Fibroblast of lung (primary cell): ENCODE data around the gene SART3.

Experiments
- CTCF ChIP-seq, 2 donors: IDR thresholded peaks in 1 of 2; conservative IDR thresholded peaks in 1 of 2; 1 replicate in 1 of 2; 2 replicates in 1 of 2; pipeline ENCODE4 v1.5.1; 2011 to 2012; ENCODE audit warnings: low read length in 2 of 2, control low read depth in 1 of 2, inconsistent platforms in 1 of 2, low read depth in 1 of 2, mild to moderate bottlenecking in 1 of 2
- EZH2 ChIP-seq: IDR thresholded peaks from 2 replicates; pipeline ENCODE4 v1.5.1; 2012; ENCODE audit warnings: low read length, control low read depth, mild to moderate bottlenecking; ENCODE audit errors: missing control alignments

DNA sequence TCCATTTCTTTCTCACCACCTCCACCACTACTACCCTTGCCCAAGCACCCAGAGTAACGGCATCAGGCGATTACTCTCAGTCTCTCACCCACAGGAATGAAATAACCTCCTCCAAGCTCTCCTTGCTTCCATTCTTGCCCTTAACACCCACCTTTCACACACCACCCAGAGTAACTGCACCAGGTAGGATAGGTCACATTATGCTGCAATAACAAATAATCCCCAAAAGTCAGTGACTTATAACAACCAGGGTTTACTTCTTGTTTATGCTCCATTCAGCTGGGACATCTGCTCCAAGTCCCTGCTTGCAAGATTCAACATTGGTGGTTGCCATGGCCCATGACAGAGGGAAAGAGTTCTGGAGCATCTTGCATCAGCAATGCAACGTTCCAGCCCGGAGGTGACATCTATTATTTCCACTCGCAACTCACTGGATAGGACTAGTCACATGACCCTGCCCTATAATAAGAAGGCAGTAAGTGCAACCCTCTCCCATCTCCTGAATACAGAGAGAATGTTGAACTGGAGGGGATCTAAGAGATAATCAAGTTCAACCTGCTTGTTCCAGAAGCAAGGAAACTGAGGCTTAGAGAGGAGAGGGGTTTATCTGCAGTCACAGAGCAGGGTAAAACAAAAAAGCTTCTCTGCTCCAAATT is 87.4 kb downstream of the SART3 start:
- no peak for TF ChIP-seq CTCF (conservative IDR thresholded peaks at IDR 0.05 in 1 of 2, IDR thresholded peaks at IDR 0.05 in 1 of 2; ENCODE audit: low read depth in 1 of 2, low read length in 2 of 2)
- no peak for TF ChIP-seq EZH2
